GM08714 (cell line): ENCODE results near the gene ACER3.

ENCODE experiments used
- H3K4me3 ChIP-seq: fragments of 200-500 bp; sonication (Bioruptor generic); 2 replicates; pipeline ENCODE4 v1.5.1; 2014; ENCODE audit warnings: mild to moderate bottlenecking, low read length, inconsistent platforms
- ZNF274 ChIP-seq: IDR thresholded peaks from 2 replicates; pipeline ENCODE4 v1.6.1; 2012; ENCODE audit warnings: mild to moderate bottlenecking, low read depth, low read length

The ACER3 gene

GRCh38 chr11:76830639-76831327 is 29.9 kb upstream of the ACER3 start:
- no peak for TF ChIP-seq ZNF274

GRCh38 chr11:76831686-76832310 is 28.9 kb upstream of the ACER3 start:
- H3K4me3 ChIP-seq: no peak overlapping the region
- no peak for TF ChIP-seq ZNF274

More at GRCh38 chr11:76830639-76831327, 29.9 kb upstream of the ACER3 start:
- H3K4me3 ChIP-seq: no peak overlapping the region

DNA sequence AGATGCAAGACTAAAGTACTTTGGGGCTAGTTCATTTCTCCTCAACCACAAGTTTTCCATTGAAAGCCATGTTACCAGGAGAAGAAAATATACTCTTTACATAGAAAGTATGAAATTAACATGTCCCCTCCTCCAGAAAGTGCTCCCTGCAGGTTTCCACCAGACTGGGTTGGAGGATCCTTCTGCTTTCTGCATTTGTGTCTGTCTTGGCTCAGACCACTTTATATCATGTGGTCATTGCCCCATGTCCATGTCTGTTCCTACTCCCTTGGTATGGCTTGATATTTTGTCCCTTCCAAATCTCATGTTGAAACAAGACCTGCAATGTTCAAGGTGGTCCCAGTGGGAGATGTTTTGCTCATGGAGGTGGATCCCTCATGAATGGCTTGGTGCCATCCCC is 28.4 kb upstream of the ACER3 start:
- TF ChIP-seq ZNF274: no peak
- no peak overlapping the region for H3K4me3 ChIP-seq

DNA sequence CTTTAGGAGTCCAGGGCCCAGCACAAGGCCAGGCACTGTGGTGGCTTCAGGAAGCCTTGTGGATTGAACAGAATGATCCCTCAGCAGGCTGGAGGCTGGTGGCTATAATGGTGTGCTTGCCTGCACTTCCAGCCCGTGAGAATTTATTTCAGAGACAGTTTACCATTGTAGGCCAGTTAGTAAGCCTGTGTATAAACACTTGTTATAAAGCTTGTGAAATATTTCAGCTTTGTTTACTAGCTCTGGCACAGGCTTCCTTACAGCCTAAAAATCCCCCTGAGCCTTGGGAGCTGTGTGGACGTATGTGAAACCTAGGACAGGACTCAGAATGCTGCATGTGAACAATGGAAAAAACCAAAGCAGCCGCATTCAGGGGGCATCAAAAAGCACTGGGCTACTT is 26.6 kb upstream of the ACER3 start:
- H3K4me3 ChIP-seq: no peak overlapping the region
- TF ChIP-seq ZNF274: no peak

DNA sequence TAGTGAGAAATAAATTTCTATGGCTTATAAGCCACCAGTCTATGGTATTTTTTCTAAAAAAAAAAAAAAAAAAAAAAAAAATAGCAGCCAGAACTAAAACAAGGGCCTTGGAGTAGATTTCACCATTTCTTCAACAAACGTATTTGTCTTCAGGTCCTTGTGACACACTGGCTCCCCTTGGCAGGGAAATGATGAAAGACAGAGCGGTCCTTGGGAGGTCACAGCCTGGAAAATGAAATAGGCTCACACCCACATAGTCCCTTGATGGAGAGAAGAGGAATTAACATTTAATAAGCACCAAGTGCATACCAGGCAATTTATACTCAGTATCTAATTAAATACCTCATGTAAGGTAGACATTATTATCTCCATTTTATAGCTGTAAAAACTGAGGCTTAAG is 25.7 kb upstream of the ACER3 start:
- no peak for TF ChIP-seq ZNF274
- H3K4me3 ChIP-seq: no peak overlapping the region

GRCh38 chr11:76835928-76836612 is 24.6 kb upstream of the ACER3 start:
- no peak for TF ChIP-seq ZNF274

GRCh38 chr11:76836613-76837291 is 24.0 kb upstream of the ACER3 start:
- H3K4me3 ChIP-seq: no peak overlapping the region
- TF ChIP-seq ZNF274: no peak

More at GRCh38 chr11:76835928-76836612, 24.6 kb upstream of the ACER3 start:
- H3K4me3 ChIP-seq: no peak overlapping the region

- TF ChIP-seq ZNF274: no peak
- H3K4me3 ChIP-seq: no peak overlapping the region
Observed at GRCh38 chr11:76837696-76838677, 22.7 kb upstream of the ACER3 start.

DNA sequence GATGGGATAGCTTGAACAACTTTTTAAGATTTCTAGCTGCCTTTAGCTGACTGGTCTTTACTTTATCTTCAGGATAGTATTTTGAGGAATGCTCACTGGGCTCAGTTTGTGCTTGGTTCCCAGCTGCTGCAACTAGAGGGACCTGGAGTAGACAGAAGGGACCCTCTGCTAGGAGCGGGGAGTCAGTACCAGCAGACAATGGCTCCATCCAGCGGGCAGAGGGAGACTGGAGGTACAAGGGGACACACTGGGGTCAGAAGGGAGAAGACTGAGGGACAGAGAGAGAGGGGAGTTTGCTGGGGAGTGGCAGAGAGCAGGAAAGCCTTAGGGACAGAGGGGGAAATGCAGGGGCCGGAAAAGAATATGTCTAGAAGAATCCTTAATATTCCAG is 22.0 kb upstream of the ACER3 start:
- no peak for TF ChIP-seq ZNF274
- H3K4me3 ChIP-seq: no peak overlapping the region

GRCh38 chr11:76839311-76839710 is 21.4 kb upstream of the ACER3 start:
- no peak overlapping the region for H3K4me3 ChIP-seq
- no peak for TF ChIP-seq ZNF274

- TF ChIP-seq ZNF274: no peak
- no peak overlapping the region for H3K4me3 ChIP-seq
Observed at GRCh38 chr11:76841923-76842452, 18.7 kb upstream of the ACER3 start.

DNA sequence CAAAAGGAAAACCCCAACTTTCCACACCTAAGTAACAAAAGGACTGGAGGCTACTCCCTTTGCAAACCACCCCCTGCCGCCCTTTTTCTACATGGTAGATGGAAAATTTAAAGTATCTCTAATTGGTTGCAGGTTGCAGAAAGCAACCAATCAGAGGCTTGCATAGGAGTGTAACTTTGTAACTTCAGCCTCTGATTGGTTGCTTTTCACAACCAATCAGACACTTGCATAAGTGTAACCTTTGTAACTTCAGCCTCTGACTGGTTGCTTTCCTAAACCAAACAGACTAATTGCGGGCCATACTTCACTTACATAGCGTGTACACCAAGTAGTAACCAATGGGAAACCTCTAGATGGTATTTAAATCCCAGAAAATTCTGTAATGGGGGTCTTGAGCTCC is 16.8 kb upstream of the ACER3 start:
- H3K4me3 ChIP-seq: no peak overlapping the region
- TF ChIP-seq ZNF274: no peak

DNA sequence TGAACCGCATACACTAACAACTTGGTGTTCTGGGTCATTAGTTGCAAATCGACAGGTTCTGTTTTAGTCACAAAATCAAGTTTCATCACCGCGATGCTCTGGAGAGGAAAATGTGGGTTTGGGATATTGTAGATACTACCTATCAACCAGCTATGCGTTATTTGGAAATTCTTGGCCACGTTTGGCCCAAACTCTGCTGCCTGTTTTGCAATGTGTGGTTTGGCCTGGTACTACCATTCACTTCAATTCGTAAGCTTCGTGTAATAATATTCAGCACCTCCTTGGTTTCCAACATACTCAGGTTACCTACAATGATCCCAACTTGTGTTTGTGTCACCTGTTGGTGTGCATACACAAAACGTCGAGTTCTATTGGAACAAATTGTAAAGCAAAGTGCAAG is 16.2 kb upstream of the ACER3 start:
- no peak overlapping the region for H3K4me3 ChIP-seq
- TF ChIP-seq ZNF274: no peak

DNA sequence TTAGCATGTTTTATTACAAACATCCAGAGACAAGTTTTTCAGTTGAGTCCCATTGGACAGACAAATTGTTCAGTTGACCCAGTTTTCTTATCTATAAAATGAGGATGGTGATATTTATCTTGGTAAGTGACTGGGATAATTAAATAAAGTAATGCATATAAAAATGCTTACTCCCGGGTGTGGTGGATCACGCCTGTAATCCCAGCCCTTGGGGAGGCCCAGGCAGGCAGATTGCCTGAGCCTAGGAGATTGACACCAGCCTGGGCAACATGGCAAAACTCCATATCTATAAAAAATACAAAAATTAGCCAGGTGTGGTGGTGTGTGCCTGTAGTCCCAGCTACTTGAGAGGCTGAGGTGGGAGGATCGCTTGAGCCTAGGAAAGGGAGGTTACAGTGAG is 15.6 kb upstream of the ACER3 start:
- TF ChIP-seq ZNF274: no peak
- no peak overlapping the region for H3K4me3 ChIP-seq
